CD4-positive, alpha-beta T cell treated with Interferon alpha-2 for 1 hour (primary cell): ENCODE measurements around the gene ADGRL2.

Experiments used
- DNase-seq, 2 donors: peaks; one replicate each; pipeline ENCODE4 v3.0.0-alpha.2; 2020 to 2022

The ADGRL2 gene

DNA sequence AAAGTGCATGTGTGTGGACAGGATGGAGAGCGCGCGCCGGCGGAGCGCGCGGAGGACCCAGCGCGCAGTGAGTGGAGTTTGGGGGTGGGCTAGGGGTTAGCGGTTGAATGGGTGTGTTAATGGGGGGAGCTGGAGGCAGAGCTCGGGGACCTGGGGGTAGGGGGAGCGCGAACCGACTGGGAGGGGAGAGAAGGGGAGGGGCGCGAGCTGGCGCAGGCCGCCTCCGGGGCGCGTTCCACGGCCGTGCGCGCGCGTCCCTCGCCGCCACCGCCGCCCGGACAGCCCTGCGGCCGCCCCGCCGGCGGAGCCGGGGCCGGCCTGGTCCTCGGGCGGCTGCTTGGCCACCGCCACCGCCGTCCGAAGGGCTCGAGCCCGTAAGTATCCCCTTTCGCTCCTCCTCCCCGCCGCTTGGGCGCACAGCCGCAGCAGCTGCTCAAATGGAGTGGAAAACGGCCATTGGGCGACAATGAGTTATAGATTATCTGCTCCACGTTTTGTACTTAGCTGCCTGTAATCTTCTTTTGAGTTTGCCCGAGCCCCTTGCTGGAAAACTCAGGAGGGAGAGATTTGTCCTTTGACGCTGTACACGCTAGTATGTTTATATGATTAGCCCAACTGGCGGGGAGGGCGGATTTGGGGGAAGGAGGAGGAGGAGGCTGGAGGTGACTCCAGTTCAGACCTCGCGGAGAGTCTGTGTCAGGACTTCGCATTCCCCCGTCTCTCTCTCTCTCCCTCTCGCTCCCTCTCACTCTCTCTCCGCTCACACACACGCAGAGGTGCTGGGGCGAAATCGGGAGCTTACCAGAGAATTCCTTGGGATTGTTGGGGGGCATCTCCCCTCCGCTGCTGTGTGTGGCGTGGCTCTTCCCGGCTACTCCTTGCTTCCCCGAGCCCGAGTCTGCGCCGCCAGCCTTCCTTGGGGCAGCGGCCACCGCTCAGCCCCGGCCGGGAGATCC lies at the start of gene ADGRL2:
Gene ADGRL2, plus strand, starts transcription at position 240 of the 956 bp plus-strand sequence. CDS start 36,051 bp downstream, outside the sequence.
- DNase-seq = no peak

DNA sequence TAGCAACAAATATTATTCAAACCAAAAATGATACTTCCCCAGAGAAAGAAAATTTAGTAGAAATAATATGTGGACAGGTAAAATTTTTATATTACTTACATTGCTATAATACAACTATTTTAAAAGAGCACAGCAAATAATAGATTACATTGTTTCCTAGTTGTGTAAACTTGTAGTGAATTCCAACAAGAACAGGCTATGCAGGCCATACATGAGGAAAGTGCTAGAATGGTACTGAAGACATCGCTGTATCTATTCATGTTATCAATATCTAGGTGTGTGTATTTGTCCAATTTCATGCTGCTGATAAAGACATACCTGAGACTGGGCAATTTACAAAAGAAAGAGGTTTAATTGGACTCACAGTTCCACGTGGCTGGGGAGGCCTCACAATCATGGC lies 47.9 kb upstream of the ADGRL2 start:
- DNase-seq = no peak

DNA sequence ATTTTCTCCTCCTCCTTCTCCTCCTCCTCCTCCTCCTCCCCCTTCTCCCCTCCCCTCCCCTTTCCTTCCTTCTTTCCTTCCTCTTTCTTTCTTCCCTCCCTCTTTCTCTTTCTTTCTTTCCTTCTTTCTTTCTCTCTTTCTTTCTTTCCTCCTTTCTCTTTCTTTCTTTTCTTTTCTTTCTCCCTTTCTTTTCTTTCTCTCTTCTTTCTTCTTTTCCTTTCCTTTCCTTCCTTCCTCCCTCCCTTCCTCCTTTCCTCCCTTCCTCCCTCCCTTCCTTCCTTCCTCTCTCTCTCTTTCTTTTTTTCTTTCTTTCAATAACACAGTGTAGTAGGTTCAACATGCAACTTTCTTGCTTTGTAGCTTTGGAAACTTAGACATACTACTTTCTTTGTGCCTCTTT lies 46.3 kb upstream of the ADGRL2 start:
- no peak for DNase-seq

DNA sequence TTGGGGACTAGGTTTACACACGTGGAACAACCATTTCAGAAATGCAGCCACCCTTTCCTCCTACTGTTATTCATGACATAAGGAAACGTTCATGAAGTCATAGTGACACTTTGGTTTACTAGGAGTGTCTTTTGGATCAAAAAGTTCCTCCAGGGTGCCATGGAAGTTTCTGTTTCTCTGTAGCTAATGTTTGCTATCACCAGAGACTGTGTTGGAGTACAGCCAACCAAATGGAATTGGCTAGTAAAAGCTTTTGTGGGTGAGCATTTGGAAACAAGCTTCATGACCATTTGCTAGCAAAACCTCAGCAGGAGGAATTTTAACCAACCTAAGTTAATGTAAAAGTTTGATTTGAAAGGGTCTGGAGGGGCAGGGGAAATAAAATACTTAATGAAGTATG lies 43.9 kb upstream of the ADGRL2 start:
- no peak for DNase-seq

DNA sequence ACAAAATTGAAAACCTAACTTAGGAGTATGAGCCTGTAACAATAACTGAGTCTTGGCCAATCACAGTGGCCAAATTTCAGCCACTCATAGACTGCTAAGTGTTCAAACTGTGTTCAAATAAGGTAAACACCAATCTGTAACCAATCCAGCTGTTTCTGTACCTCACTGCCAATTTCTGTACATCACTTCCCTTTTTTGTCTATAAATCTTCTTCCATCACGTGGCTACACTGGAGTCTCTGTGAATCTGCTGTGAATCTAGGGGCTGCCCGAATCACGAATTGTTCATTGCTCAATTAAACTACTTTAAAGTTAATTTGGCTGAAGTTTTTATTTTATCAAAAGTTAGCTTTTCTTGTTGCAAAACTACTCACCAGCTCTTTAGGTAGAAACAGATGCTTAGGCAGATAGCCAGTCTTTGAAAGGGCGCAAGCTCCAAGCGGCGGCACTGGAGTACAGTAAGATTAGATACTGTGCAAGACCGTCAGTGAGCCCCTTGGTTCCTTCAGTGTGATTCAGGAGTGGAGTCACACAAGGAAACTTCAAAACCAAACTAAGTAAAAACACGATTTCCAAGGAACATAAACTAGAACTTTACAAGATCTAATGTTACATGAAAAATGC lies 43.2 kb upstream of the ADGRL2 start:
- no peak for DNase-seq

DNA sequence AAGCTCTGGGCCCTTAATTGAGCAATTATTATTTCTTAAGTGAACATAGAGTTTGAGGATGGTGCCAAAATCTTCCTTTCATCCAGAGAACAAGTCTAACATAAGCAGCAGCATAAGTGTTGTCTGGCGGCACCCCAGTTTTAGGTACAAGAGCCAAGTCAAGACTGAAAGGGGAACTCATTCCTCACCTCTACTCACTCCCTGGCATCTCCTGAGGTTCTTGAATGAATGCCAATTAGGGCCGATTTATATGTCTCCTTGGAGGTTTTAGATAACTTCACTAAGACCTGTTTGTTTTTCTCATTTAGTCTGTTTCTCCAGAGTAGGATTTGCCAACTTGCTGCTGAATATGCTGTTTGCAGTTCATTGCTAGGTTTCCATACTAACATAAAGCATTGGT lies 42.6 kb upstream of the ADGRL2 start:
- no peak for DNase-seq

DNA sequence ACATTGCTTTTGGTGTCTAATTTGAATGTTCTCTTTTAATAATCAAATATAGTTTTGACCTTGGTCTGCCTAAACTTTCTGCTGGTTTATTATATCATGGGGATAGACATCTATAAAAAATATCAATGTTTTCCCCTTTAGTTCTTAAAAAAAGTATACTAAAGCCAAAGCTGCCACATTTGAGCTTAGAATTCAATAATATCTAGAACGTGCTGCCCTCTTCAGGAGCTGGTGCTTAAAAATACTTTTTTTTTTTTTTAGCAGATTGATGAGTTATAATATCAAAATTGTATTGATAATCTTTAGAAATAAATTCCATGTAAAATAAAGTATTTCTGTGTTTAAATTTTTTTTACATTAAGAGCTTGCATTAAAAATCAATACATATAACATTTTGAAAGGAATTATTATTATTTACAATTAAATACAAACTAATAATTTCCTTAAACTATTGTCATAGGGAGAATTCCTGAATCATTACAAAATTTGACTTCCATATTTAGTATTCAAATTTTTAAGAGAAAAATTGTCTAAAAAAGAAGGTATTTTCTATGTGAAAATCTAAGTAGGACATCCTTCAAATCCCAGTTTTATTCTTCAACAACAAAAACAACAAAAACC lies 40.1 kb upstream of the ADGRL2 start:
- no peak for DNase-seq

DNA sequence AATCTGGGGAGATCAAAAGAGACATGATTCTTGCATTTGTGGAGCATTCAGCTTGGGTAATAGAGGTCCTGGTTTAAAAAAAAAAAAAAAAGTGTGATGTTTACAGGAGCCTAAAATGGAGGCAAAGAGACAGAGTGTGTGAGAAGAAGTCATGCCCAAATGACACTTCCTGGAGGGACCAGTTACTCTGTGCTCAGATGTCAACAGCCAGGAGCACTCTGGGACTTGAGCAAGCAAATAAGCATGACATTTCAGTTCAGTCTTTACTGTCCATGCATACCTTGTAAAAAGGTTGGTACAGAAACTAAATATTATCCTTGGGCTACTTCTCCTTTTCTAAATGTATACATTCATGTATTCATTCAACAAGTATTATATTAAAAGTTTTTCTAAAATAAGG lies 25.2 kb upstream of the ADGRL2 start:
- no peak for DNase-seq

DNA sequence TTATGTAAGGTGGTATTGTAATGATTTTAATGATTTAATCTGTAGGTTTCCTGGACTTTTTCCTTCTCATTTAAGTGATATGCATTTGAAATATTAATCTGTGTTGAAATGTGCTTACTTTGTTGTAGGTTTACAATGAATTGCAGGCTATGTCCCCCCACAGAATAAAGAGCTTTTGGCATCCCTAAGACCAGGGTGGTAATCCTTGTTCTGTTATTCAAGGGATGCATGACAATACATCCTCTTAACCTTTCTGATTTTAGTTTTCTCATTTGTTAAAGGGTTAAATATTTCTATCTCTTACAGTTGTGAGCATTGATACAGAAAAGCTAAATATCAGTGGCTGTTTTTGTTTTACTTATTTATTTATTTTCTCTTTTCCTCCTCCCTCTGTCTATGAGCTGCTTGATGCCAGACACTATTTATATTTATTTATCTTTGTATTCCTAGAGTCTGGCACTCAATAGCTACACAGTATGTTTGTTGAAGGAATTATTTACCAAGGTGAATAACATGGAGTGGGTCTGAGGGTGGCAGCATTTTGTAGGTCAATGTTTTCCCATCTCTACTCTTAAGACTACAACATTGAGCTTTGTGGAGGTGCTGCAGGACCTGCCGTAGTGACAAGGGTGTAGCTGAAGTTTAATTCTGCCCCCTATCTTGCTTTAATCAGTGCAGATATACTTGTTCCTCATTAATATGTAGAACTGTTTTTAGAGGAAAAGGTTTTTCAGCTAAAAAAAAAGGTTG lies 19.9 kb upstream of the ADGRL2 start:
- no peak for DNase-seq

DNA sequence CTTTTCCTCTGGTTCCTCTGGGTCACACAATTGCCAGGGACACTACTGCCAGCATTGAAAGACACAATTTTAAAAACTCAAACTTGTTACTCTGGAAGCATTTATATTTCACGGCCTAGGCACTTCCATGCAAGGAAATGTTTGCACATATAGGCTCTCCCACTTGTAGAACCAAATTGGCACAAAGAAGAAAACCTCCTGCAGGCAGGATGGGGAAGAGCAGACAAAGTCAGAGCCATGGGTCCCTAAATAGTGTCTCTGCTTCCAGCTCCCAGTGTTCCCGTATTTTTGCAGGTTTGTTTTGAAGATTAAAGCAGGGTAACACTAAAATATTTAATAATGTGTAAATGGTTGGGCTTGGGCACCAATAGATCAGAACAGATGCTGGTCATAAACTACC lies 19.0 kb upstream of the ADGRL2 start:
- no peak for DNase-seq

DNA sequence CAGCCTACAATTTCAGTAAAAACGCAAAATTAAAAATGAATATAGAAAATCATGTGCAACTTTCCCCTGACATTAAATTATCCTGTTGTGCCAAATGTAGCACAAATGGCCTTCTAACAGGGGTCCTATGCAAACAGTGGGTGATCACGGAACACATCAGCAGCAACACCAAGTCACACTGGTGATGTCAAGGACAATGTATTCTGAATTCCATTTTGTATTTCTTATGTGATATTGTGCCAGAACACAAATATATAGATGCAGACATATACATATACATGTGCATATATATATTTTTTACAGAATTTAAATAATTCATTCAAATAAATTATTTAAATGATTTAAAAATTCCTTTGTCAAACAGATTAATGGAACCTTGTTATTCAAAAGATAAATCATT lies 8.6 kb upstream of the ADGRL2 start:
- DNase-seq = no peak

DNA sequence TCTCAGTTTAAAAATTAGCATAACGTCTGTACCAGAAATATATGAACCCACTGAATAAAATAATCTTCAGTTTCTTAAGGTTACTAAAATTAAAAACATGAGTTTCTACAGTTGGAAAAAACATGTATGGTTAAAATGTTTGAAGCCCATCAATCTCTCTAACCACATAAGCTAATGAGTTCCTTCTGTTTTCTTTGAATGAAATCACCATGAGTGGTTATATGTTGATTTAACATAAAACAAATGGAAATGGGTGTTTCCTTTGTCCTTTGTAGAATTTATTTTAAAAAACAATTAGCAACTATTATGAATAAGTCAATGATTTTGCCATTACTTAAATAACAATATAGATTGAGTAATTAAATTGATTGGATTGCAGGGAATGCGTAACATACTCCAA lies 3.0 kb upstream of the ADGRL2 start:
- DNase-seq = no peak

DNA sequence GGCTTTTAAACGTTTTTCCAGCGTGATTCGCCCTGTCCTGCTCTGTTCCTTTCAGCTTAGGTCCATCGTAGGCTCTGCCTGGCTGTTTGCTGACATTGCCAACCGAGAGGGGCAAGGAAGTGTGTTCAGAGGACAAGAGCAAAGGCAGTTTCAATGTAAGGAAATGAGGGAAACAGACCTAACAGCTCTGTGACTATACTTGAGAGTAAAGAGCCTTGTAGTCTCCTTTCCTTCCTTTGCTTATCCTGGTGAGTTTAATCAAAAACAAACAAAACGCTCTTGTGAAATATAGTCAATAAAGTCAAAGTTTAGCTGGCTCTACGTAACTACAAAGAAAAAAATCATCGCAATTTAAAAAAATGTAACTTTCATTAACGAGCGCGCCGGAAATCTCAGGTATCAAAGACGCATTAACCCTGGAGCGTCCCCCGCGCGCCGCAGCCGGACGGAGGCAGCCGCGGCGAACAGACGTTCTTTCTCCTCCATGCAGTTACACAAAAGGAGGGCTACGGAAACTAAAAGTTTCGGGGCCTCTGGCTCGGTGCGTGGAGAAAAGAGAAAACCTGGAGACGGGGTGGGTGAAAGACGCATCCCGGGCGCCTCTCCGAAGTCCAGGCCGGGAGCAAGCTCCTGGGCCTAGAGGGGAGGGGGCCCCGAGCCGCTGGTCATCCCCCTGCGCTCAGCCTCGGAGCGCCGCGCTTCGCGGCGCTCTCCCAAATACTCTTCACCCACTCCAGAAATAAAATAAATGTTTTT lies 617 bp upstream of the ADGRL2 start:
- DNase-seq = no peak

DNA sequence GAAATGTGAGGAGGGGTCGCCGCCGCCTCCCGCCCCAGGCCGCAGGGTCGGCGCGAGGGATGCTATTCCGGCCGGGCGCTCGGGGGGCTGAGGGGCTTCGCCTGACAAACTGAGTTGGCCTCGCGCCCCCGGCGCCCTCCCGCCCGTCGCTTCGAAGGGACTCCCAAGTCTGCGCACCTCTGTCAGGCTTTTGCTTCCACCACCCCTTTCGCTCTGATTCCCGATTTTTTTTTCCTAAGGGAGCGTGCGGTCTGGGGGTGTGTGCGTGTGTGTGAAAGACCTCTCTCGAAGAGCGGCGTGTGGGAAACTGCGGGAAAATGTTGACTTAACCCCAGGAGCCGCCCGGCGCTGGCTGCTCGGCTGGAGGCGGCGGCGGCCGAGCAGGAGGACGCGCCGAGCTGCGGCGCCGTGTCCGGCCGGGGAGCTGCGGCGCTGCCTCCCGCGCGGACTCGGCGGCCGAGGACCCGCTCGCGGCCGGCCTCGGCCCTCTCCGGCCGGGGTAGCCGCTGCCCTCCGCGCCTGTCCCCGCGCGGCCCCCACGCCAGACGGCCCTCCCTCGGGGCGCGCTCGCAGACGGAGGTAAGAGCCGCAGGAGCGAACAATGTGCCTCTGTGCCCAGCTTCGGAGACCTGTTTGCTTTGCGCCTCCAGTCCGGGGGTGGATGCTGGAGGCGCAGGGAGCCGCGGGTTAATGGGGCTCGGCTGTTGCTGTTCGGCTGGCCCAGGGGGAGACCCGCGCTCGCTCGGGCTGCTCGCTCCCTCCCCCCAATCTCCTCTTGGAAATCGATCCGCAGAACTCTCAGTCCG lies 1.1 kb downstream of the ADGRL2 start:
- no peak for DNase-seq

DNA sequence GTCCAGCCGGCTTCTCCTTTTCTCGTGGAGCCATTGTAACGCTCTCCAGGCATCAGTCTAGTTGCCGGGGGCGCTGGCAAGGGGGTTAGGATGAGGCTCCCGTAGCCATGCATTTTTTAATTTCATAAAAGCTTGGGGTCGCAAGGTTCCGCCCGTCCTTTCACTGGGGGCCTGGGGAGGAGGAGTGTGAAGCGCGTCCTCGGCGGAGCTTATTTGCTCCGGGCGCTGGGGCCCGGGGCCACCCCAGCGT lies 1.6 kb downstream of the ADGRL2 start:
- no peak for DNase-seq

DNA sequence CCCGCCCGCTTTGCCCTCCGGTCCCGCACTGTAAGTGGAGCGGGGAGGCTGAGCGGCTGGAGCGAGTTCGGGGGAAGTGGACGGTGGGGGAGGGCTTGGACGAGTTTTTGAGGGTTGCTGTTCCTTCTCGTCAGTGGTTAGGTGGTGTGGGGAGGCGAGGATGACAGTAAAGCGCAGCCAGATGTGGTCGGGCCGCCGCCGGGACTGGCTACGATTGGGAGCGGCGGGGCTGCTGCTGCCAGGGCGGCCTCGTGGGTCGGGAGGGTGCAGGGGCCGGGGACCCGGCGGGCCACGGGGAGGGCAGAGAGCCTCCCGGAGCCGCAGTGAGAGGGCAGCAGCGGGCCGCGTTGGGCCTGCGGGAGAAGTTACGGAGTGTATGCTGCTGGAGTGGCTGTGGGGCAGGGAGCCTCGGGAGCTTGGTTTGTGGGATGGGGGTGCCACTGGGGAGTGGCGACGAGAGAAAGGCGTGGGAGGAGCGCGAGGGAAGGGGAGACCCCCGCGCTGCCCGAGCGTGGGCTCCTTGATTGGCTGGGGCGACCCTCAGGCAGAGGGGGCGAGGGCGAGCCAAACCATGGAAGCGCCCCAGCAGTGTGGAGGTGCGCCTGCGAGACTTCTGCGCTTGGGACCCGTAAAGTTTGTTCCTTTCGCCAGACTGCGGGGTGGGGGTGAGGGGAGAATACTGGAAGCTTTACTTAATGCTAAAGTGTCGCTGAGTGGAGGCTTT lies 2.1 kb downstream of the ADGRL2 start:
- no peak for DNase-seq

DNA sequence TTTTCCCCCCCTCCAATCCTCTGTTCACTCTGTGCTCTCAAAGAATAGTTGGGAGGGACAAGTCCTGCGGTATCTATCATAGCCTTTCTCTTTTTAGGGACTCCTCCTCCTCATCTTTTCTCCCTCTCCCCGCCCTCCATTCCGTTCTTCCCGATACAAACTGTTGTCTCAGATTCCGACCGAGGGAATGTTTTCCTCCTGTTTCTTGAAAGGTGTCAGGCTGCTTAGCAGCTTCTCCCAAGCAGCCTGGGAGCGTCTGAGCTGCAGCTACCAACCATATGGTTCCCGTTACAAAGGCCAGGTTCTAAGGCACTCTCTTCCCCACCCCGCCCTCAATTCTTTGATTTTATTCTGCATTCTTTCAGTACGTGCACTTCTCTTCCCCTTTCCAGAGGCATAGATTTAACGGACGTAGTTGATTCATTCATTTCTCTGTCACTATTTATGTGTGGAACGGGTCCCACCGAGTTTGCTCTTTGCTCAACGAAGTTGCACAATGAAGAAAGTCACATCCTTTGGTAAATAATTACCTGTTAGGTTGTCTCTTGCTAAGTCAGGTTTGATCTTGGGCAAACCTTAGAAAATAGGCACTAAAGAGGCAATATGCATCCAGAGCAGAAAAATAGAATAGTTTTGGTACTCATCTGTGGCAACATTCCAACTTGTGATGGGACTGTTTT lies 2.8 kb downstream of the ADGRL2 start:
- no peak for DNase-seq

DNA sequence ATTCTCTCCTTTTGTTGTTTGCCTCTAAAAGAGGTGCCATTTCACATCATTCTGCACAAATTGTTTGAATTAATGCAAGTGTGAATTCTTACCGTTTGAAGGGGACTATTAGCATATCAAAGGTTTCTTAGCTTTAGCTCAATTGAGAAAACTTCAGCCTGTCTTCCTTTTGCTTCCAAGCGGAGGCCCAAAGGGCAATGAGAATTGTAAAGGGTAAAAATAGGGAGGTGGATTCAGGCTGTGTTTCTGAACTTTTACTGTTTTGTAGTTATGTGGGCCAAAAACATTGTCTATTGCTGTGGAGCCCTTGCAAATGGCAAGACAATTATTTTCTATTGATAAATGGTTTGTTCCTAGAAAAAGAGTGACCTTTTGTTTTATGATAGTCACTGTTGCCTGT lies 3.6 kb downstream of the ADGRL2 start:
- DNase-seq = no peak

DNA sequence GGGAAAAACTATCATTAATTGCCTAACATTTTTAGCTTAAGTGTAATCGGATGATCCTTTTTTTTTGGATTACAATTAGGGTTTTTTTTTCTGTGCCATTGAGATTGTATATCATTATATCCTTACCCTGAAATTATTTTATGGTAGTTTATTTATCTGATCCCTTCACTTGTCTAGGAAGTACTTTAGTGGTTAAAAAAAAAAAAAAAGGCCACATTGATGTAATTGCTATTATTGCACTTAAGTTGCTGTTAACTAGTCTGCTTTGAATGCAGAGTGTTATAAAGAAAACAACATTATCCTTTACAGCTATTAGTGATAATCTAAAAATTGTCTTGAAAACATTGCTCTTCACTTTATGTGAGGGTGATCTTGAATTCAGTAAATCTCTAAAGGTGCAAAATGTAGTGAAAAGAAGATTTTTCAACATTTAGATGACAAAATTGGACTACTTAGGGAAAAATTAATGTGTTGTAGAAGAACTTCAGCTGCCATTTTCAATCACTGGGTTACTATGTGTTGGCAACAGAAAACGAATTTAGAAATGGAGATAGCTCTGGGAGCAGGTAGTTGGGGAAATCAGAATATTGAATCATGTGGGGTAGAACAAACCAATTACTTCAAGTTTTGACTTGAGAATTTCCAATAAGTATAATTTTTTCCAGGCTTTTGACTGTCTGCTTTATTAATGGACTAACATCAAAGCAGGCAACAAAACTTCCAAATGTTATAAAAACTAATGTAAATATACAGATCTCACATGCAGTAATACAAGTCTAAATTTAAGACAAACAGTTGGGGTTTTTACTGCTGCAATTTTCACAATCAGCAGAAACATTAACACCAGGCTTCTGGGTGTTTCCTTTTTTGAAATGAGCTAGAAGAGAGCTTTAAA lies 5.0 kb downstream of the ADGRL2 start:
- DNase-seq = no peak

DNA sequence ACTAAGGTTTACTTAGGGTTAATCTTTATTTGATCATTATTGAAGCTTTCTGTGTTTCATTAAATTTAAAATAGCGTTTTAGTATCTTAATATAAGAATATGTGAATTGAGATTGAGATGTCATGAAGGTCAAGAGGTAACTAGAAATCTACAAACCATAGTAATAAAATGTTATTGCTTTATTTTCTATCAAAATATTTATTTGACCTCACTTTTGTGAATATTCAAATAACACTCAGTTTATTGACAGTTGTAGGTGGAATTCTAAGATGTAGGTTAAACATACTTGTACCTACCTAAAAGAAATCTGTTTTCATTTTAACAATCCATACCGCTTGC lies 5.7 kb downstream of the ADGRL2 start:
- no peak for DNase-seq
